Hematopoietic multipotent progenitor cell treated with erythropoietin and hydrocortisone succinate and interleukin-3 and kit ligand, for 6 days (in vitro differentiated cells): ENCODE data around the gene TOPBP1.
A peak's percentile ranks its signal among the peaks of the same experiment; 100 is the strongest.
"Not testable (repeated sequence)": the region's sequence is repeated elsewhere in the genome, so short reads cannot be mapped to it uniquely, and the experiment has no call there.

Source experiments
- DNase-seq: peaks from one replicate; pipeline ENCODE4 v3.0.0-alpha.2; 2015

The TOPBP1 gene

DNA sequence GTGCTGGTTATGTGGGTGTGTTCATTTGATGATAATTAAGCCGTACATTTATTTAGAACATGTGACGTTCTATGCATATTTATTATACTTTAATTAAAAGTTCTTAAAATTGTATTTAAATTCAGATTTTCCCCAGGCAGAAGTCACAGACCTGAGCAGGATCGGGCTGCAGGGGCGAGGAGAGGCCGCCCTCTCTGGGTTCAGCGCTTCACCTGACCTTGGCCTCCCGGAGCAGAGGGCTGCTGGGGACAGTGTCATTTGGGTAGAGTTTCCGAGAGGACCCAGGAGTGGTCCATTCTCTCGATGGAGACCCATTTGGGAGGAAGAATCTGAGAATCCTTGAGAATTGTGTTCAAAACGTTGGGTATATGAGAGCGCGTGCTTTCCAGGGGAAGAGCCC is 12.0 kb upstream of the TOPBP1 start:
- no peak for DNase-seq

DNA sequence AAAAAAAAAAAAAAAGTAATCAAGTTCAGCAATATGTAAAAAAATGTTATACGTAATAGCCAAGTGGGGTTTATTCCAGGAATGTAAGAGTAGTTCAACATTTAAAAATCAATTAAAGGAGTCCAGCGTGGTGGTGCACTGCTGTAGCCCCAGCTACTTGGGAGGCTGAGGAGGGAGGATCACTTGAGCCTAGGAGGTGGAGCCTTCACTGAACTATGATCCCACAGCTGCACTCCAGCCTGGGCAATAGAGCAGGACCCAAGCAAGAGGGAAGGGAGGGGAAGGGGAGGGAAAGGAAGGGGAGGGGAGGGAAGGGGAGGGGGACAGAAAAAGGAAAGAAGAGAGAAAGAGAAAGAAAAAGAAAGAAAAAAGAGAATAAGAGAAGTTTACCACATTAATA is 10.7 kb upstream of the TOPBP1 start:
- no peak for DNase-seq

DNA sequence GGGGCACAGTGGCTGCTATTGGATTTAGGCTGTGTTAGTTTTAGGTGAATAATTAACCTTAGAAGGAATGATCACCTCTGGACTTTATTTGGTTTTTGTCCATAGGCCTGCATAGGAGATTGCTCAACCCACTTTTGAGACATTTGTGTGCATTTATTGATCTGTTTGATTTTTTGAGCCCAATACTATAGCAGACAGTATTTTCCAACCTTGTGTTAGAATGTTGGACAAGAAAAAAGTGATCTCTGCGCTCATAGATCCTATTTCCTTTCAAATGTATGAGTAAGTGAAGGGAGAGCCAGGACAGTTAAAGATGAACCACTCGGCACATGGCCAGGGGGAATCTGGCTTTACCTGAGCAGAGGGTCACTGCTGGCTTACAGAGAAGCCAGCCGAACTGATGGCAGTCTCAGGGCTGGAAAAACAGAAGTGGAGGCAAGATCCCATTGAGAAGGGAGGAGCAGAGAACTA is 8.8 kb upstream of the TOPBP1 start:
- DNase-seq = no peak

DNA sequence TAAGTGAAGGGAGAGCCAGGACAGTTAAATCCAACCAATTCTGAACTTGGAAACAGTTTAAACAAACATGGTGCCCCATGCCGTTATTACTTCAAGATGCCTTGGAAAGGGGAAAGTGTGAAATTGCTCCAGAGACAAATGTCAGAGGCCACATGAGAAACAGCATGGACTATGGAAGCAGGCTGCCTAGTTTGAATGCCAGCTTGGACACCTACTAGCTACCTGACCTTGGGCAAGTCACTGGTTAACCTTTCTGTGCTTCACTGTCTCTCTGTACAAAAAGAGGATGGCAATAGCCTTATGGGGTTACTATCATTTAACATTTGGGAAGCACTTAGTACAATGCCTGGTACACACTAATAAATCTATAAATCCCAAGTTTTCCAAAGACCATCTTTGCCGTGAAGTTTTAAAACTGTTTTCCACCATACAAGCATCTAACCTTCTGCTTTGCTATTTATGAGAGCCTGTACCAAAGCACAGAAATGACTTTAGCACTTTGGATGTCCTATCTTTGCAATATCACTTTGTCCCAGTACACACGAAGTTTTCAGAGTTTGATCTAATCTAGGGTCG is 8.3 kb upstream of the TOPBP1 start:
- no peak for DNase-seq

DNA sequence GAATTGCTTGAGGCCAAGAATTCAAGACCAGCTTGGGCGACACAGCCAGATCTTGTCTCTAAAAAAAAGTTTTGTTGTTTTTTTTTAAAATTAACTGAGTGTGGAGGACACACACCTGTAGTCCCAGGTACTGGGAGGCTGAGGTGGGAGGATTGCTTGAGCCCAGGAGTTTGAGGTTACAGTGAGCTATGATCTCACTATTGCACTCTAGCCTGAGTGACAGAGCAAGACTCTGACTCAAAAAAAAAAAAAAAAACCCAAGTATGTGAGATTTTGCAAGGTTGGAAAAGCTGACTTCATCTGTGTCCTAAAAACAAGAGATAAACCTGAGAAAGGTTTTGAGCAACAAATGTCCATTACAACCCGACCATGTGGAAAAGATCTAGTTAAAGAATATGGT is 5.4 kb upstream of the TOPBP1 start:
- DNase-seq = no peak

DNA sequence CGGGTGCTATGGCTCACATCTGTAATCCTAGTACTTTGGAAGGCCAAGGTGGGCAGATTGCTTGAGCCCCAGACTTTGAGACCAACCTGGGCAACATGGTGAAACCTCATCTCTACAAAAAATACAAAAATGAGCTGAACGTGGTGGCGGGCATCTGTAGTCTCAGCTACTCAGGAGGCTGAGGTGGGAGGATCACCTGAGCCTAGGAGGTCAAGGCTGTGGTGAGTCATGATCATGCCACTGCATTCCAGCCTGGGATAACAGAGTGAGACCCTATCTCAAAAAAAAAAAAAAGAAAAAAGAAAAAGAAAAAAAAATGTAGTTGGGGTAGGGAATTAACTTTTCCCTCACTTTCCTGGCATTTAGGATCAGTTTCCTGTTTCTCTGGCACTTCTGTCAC is 3.4 kb upstream of the TOPBP1 start:
- DNase-seq = not testable (repeated sequence)

DNA sequence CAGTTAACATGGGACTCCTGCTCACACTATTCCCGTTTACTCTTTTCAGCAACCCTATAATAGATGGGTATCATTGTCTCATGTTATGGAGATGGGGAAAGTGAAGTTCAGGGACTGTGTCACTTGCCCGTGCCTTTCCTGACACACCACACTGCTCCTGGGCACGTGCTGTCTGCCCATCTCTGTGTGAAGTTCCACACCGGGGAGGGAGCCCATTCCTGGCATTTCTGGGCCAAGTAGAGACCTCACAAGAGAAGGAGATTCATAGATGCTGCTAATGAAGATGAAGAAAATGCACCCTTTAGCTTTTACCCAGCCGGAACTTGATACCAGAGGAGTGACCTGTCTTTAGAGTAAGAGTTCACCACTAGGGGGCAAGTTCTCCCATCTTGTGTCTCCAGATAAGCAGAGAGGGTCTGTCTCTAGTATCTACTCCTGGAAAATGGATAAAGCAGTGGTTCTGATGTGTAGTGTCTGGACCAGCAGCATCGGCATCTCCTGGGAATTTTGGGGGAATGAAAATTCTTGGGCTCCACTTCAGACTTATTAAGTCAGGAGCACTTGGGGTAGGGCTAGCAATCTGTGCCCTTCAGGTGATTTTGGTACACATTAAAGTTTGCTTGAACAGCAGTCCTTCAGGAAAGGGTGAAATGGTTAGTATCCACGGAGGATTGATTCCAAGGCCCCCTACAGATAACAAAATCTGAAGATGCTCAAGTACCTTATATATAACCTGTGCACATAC is 2.0 kb upstream of the TOPBP1 start:
- peak; percentile 96 for DNase-seq

DNA sequence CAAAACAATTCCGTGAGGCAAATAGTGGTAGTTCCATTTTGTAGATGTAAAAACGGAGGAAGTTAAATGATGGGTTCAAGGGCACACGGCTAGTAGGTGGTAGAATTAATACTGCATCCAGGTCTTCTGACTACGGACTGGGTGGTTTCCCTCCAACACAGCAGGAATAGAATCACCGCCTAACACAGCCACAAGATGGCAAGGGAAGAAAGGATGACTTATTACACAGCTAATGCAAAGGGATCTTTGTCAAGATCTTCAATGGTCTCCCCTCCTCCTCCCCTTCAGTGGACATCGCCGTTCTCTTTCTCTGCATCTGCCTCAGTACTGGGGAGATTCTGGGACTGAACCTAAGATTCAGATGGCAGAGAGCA is 524 bp upstream of the TOPBP1 start:
- DNase-seq = peak; percentile 62

DNA sequence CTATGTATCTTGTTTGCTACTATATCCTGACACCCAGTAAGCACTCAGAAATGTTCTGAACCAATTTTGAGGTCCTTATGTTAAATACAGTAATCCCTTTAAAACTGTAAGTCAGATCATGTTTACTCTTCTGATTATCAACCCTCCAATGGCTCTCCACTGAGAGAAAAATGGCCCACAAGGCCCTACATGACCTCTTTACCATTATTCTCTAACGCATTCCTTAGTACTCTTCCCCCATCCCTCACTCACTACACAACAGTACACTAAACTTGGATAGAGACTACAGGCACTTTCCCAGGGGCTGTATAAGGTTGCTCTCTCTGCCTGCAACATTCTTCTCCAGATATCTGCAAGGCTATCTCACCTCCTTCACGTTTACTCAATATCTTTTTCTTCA is 1.9 kb downstream of the TOPBP1 start:
- no peak for DNase-seq

DNA sequence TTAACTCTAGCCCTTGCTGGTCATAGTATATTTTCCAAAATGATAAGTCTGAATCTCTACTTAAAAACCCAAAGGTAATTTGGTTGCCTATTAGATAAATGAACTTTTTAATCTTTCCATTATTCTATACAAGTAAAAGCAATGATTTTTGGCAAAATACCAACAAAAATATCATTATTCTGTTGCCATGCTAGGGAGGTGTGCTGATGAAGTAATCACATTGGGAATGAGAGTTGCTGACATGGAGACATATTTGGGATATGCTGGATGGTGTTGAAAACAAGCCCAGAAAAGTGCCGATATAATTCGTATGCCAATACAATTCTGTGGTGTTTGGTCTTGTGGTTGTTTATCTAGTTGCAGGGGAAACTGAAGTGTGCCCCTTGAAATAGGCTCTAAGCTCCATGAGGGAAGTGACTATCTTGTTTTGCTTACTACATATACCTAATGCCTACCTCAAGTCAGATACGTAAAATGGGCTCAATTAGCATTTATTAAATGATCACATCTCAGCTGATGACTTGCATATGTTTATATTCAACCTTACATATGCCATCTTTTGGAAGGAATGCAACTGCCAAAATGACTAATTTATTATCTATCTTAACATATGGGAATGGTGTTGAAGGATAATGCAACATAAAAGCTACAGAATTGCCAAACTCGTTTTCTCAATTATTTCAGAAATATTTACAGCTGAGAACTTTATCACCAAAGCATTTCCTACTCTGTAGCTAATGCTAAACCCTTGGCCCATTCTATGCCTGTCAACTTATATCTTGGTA is 5.8 kb downstream of the TOPBP1 start:
- DNase-seq = peak; percentile 59

DNA sequence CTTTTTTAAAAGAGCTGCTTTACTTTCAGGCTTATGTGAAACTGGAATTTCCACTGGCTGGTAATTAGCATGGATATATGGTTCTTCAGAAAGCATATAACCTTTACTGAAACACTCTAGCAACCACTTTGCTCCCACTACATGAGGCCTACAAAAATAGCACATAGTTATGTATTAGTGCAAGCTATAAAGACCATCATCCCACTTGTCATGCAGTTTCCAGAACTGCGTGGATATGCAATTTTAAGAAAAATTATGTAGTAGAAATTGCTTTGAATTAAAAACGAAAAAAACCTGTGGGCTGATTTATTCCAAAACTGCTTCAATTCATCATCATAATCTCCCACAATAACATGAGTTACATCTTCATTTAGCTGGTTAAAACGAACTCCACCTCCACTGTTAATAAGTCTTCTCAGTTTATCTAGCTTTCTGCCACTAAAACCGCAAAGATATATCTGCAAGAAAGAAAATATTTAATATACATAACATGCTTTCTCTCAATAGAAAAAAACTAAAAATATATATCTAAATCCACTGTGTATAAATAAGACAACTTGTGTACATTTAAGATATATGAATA is 12.2 kb downstream of the TOPBP1 start:
- DNase-seq = no peak

DNA sequence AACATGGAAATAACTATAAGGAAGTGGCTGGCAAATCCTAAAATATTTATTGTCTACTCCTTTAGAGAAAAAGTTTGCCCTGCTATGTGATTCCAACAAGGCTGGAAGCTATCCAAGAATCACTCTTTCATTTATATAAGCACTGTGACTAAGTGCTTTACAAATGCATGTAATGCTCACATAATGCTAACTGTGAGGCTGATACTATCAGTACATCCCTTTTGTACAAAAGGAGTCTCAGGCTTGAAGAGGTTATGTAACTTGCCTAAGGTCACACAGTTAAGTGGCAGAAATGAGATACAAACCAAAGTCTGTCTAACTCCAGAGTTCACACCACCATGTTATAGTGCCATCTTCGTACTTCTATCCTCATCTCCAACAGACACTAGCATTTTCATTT is 17.0 kb downstream of the TOPBP1 start:
- DNase-seq = peak; percentile 57

DNA sequence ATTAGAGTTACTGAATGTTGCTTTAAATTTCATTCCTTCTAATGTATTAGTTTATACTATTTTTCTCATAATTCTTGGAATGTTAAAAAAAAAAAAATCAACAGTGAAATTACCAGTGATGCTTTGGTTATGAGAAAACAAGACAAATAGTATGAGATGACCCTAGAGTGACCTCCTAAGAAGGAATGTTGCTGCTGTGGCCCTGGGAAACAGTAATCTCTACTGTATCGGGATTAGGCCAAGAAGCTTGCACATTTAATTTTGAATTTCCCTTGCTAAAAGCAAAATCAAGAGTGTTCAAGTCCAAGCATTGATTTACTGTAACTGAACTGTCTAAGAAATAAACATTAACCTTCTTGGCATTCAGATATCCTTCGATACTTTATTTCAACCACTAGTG is 18.1 kb downstream of the TOPBP1 start:
- no peak for DNase-seq

DNA sequence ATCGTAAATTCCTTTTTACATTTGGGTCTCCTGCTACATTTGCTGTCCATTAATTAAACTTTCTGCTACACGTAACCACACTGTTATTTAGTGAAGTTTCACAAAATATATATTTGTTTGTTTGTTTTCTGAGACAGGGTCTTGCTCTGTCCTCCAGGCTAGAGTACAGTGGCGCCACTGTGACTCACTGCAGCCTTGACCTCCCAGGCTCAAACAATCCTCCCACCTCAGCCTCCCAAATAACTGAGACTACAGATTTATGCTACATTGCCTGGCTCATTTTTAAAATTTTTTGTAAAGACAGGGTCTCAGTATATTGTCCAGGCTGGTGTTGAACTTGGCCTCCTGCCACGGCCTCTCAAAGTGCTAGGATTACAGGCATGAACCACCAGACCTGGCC is 20.5 kb downstream of the TOPBP1 start:
- no peak for DNase-seq

DNA sequence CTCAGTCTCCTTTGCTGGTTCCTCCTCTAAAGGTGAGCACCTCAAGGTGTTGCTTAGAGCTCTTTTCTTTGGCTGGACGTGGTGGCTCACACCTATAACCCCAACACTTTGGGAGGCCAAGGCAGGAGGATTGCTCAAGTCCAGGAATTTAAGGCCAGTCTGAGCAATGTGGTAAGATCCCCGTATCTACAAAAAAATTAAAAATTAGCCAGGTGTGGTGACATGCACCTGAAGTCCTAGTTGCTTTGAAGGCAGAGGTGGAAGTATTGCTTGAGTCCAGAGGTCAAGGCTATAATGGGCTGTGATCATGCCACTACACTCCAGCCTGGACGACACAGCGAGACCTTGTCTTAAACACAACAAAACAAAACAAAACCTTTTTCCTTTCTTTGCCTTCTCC is 28.3 kb downstream of the TOPBP1 start:
- DNase-seq = no peak

DNA sequence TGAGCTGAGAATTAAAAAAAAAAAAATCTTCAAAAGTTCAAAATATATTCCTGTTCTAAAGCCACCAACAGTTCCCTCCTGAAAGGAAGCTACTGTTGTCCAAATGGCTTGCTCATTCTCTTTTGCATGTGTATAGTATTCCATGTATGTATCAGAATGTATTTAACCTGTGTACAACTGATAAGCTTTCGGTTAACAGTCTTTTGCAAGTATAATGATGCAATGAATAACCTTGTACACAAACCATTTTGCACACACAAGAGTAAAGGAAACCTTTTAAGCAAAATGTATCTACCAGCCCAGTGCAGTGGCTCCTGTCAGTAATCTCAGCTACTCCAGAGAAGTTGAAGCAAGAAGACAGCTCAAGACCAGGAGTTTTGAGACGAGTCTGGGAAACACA is 32.6 kb downstream of the TOPBP1 start:
- peak; percentile 43 for DNase-seq

DNA sequence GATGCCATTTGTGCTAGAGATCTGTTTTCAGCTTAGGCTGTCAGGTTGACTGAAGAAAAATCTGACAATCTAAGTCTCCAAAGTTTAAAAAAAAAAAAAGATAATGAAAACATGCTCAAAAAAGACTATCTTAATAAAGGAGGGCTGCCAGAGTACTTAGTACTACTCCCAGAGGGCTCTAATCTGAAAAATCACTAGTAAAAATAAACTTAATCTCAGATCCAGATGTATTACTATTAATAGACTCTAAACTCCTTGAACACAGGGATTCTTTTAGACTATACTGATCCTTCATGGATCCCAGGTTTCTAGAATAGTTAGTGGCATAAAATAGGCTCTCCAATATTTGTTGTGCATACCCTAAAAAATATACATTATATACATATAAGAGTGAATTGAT is 34.0 kb downstream of the TOPBP1 start:
- no peak for DNase-seq

DNA sequence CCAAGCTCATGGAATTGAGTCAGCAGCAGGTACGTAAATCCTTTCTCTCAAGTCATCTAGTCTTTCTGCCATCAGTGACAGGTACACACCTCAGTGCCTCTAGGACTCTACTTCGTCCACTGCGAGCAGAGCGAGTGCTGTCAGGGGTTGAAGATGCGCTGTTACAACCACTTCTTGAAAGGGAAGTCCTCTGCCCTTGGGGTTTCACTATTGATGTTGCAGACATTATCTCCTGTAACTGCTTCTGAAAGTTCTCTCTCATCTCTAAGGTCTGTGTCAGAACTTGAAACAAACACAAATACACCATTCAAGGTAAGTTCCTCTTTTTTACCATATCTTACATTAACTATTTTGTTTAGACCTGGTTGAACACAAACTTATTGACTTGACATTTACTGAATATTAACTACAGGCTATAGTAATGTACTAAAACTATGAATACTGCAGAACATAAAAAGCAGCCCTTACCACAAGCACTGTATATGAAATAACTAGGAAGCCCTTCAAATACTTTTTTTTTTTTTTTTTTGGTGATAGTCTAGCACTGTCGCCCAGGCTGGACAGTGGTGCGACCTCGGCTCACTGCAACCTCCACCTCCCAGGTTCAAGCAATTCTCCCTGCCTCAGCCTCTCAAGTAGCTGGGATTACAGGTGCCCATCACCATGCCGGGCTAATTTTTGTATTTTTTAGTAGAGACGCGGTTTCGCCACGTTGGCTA is 41.5 kb downstream of the TOPBP1 start:
- no peak for DNase-seq

DNA sequence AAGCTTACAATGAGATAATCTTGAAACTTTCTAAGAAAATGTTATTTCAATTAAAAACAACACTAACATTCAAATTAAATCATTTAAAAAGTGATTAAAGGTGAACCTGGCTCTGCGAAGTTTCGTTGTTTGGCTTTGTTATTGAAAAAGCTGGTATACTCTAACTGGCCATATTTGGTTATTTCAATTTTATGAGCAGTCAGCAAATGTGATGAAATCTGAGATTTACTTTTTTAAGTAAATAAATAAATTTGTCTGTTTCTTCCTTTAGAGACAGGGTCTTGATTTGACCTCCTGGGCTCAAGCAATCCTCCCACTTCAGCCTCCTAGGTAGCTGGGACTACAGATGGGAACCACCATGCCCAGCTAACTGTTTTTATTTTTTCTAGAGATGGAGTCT is 50.2 kb downstream of the TOPBP1 start:
- DNase-seq = no peak

DNA sequence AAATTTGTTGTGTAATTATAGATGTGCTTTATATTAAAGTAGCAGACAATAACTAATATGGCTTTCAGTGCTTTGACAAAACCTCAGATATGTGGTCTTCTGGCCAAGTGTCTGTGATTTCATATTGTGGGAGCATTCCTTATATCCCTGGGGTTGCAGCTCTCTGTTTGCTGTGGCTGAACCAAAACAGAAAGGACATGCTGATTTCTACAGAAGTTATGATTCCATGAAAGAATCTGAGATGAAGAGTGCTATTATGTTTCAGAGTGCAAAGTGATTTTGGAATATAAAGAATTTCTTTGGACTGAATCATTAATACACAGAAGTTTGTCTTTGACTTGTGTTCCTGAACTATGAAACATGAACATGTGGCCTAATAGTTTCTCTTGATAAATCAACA is 51.7 kb downstream of the TOPBP1 start:
- DNase-seq = no peak

DNA sequence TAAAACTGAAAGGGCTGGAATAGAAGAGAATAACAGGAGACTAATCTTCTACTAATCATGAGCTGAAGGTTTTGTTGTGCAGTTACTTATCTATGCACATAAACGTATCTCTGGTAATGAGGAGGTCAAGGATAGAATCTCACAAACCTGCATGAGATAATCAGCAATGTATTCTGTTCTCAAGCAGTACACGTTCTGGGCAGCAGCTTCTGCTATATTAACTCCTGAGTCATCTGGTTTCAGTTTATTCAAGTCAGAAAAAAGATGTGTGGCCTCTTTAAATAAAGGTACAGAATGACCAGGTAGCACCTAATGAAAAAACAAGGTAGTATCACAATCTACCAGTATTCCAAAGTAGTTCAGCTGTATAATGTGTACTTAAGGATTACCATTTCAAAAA is 53.4 kb downstream of the TOPBP1 start:
- no peak for DNase-seq

DNA sequence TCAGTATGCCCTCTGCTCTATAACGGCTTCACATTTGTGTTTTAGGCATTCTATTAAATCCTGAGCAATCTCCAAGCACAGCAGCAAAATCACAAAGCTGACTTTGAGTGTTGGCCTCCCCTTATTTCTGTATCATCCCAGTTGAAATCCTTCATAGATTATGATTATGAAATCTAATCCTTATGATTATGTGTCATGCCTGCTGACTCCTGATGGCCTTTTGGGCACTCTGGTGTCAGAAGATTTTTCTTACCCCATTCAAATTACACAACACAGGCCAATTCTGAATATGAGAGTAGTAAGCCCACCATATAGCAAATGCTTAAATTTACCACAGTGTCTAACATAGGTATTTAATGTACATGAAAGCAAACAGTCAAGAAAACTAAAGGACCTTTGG is 53.9 kb downstream of the TOPBP1 start:
- DNase-seq = no peak

DNA sequence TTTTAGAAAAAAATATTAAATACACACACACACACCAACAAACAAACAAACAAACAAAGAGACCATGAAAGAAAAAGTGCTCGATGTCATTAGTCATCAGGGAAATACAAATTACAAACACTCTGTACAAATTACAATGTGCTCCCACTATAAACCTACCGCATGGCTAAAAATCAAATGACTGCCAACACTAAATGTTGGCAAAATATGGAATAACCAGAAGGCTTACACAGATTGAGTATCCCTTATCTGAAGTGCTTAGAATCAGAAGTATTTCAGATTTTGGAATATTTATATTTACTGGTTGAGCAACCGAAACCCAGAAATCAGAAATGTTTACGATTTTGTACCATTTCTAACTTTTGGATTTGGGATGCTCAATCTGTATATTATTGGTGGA is 54.8 kb downstream of the TOPBP1 start:
- DNase-seq = no peak
